ENCODE measurements around the gene NFKBIE. TPM values are rescaled to one million over a fixed set of nuclear protein-coding genes. Genes with fewer than 3 reads are reported as not detected.

NFKBIE gene
- total and polyA plus RNA-seq, 2 of the 13 experiments (the other 11 are each of a cell fraction or from before 2014, with no cell fraction given), result 6.7 to 14.5 TPM

GRCh38 chr6:44302856-44303255 is 37.5 kb upstream of the NFKBIE start:
- CTCF ChIA-PET (ENCODE audit: low intra/inter-chr PET ratio, low total read pairs), result interaction anchor here (3.9 kb wide), 1 partner anchor 35 kb away, joined by 37 read pairs; no protein-coding TSS in a partner anchor
- intact Hi-C loops (cut with micrococcal nuclease; ENCODE audit: unreplicated experiment) (no loop called here), in situ Hi-C loops (cut with HindIII; ENCODE audit: extremely low pct_ligation_motif_present, low pct_unique_long_range_greater_than_20kb) (no loop called here)
- H3K27ac ChIP-seq (ENCODE audit: extremely low read length, insufficient read depth, low read length), result no peak overlapping the region
- no peak overlapping the region for H3K4me3 ChIP-seq (replicated peaks in 1 of 3; ENCODE audit: insufficient read depth in 1 of 3, low read depth in 2 of 3, low read length in 3 of 3)
- no peak for FAIRE-seq
- H3K9me3 ChIP-seq (ENCODE audit: low read length), result no peaks in the 10 kb centered on the region
- no TSS peak for BruUV-seq (replicated peaks)
- no peak for ATAC-seq
- no peaks in the 10 kb centered on the region for H3K4me1 ChIP-seq (ENCODE audit: insufficient read depth, low read length)
- H4K20me1 ChIP-seq (ENCODE audit: insufficient read depth, low read length), result no peaks in the 10 kb centered on the region
- H3K4me2 ChIP-seq (ENCODE audit: low read depth, low read length), result no peak overlapping the region
- no peak overlapping the region for H2AFZ ChIP-seq (ENCODE audit: low read length)
- 88% methylated on average over 12 of the region's 12 CpGs for WGBS (ENCODE audit: low lambda C conversion rate)
- no peaks in the 10 kb centered on the region for H3K27me3 ChIP-seq (ENCODE audit: control insufficient read depth in 1 of 2, insufficient read depth in 2 of 2, low read length in 2 of 2)
- H3K79me2 ChIP-seq (ENCODE audit: insufficient read depth, low read length), result no peaks in the 10 kb centered on the region
- H3K36me3 ChIP-seq (replicated peaks in 1 of 2; ENCODE audit: control insufficient read depth in 1 of 2, insufficient read depth in 2 of 2, low read length in 2 of 2), result peaks cover 50 to 63% of the 10 kb centered on the region in 2 experiments
- DNase-seq (ENCODE audit: low spot score), result no peak
- no peak overlapping the region for H3K9ac ChIP-seq (ENCODE audit: insufficient read depth, low read depth, low read length)
- TF ChIP-seq BORCS8-MEF2B (CRISPR knock-in tag; IDR thresholded peaks at IDR 0.05) (no peak), PAX8 (CRISPR knock-in tag; IDR thresholded peaks at IDR 0.05; ENCODE audit: borderline replicate concordance) (no peak), ARID3A (IDR thresholded peaks at IDR 0.05; ENCODE audit: low read depth, low read length) (no peak), PTBP1 (IDR thresholded peaks at IDR 0.05; ENCODE audit: low read depth, low read length, poor library complexity, severe bottlenecking) (no peak), ZNF362 (CRISPR knock-in tag; IDR thresholded peaks at IDR 0.05; ENCODE audit: borderline replicate concordance) (no peak), MAF1 (CRISPR knock-in tag; IDR thresholded peaks at IDR 0.05; ENCODE audit: borderline replicate concordance) (no peak), SMAD3 (CRISPR knock-in tag; IDR thresholded peaks at IDR 0.05) (no peak), CEBPG (CRISPR knock-in tag; IDR thresholded peaks at IDR 0.05) (no peak), SKIL (CRISPR knock-in tag; IDR thresholded peaks at IDR 0.05; ENCODE audit: borderline replicate concordance) (no peak)
- TF ChIP-seq, protein P1, sequence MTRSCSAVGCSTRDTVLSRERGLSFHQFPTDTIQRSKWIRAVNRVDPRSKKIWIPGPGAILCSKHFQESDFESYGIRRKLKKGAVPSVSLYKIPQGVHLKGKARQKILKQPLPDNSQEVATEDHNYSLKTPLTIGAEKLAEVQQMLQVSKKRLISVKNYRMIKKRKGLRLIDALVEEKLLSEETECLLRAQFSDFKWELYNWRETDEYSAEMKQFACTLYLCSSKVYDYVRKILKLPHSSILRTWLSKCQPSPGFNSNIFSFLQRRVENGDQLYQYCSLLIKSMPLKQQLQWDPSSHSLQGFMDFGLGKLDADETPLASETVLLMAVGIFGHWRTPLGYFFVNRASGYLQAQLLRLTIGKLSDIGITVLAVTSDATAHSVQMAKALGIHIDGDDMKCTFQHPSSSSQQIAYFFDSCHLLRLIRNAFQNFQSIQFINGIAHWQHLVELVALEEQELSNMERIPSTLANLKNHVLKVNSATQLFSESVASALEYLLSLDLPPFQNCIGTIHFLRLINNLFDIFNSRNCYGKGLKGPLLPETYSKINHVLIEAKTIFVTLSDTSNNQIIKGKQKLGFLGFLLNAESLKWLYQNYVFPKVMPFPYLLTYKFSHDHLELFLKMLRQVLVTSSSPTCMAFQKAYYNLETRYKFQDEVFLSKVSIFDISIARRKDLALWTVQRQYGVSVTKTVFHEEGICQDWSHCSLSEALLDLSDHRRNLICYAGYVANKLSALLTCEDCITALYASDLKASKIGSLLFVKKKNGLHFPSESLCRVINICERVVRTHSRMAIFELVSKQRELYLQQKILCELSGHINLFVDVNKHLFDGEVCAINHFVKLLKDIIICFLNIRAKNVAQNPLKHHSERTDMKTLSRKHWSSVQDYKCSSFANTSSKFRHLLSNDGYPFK (CRISPR knock-in tag; IDR thresholded peaks at IDR 0.05; ENCODE audit: borderline replicate concordance), result no peak
- TF ChIP-seq, protein P2, sequence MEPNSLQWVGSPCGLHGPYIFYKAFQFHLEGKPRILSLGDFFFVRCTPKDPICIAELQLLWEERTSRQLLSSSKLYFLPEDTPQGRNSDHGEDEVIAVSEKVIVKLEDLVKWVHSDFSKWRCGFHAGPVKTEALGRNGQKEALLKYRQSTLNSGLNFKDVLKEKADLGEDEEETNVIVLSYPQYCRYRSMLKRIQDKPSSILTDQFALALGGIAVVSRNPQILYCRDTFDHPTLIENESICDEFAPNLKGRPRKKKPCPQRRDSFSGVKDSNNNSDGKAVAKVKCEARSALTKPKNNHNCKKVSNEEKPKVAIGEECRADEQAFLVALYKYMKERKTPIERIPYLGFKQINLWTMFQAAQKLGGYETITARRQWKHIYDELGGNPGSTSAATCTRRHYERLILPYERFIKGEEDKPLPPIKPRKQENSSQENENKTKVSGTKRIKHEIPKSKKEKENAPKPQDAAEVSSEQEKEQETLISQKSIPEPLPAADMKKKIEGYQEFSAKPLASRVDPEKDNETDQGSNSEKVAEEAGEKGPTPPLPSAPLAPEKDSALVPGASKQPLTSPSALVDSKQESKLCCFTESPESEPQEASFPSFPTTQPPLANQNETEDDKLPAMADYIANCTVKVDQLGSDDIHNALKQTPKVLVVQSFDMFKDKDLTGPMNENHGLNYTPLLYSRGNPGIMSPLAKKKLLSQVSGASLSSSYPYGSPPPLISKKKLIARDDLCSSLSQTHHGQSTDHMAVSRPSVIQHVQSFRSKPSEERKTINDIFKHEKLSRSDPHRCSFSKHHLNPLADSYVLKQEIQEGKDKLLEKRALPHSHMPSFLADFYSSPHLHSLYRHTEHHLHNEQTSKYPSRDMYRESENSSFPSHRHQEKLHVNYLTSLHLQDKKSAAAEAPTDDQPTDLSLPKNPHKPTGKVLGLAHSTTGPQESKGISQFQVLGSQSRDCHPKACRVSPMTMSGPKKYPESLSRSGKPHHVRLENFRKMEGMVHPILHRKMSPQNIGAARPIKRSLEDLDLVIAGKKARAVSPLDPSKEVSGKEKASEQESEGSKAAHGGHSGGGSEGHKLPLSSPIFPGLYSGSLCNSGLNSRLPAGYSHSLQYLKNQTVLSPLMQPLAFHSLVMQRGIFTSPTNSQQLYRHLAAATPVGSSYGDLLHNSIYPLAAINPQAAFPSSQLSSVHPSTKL (CRISPR knock-in tag; IDR thresholded peaks at IDR 0.05), result no peak
- POLR2A ChIA-PET, result no interaction called here

Measured in HepG2 (cell line).